IMR-90 (cell line): Measurements from ENCODE around the gene FMN1. TPM values are rescaled to one million over a fixed set of nuclear protein-coding genes. Genes with fewer than 3 reads are reported as not detected.

Source experiments
- ATAC-seq: fragments of 200-7000 bp; cut with Tn5 transposase; 2 replicates; pipeline ENCODE4 v1.9.1; 2020; ENCODE audit warnings: low read depth, mild to moderate bottlenecking, moderate library complexity
- BruUV-seq: library from RNA; stranded (reverse); fragments of 400-500 nt; replicated peaks from 2 replicates; lab custom pipeline; 2021; lab: Mats Ljungman, UMichigan
- CTCF ChIA-PET: fragments of 300-600 bp; formaldehyde crosslinking; extraction: SDS; loops from one replicate; lab custom pipeline; 2021; ENCODE audit warnings: antibody characterized with exemption; lab: Yijun Ruan, JAX
- POLR2A ChIA-PET: fragments of 300-600 bp; sonication (Branson Sonifier 250); formaldehyde crosslinking; loops from one replicate; lab custom pipeline; 2022; ENCODE audit warnings: antibody characterized with exemption; ENCODE audit not compliant: unreplicated experiment; lab: Charles Lee
- DNase-seq: peaks from one replicate; pipeline ENCODE4 v3.0.0; 2013
- H2AFZ ChIP-seq: replicated peaks from 2 replicates; pipeline ENCODE3; 2013; ENCODE audit warnings: low read length, mild to moderate bottlenecking; ENCODE audit not compliant: poor library complexity
- H2AK5ac ChIP-seq: 2 replicates; pipeline ENCODE4 v1.6.1; 2013; ENCODE audit warnings: low read depth, low read length, inconsistent platforms
- H2AK9ac ChIP-seq: replicated peaks from 2 replicates; pipeline ENCODE3; 2013; ENCODE audit warnings: mild to moderate bottlenecking, low read depth, low read length, moderate library complexity; ENCODE audit not compliant: poor library complexity
- H2BK120ac ChIP-seq: 2 replicates; pipeline ENCODE4 v1.6.1; 2013; ENCODE audit warnings: low read depth, low read length, inconsistent platforms
- H2BK15ac ChIP-seq: 3 replicates; pipeline ENCODE4 v1.6.1; 2013; ENCODE audit warnings: low read depth, low read length, inconsistent platforms
- H2BK20ac ChIP-seq: 2 replicates; pipeline ENCODE4 v1.6.1; 2013; ENCODE audit warnings: low read depth, mild to moderate bottlenecking, inconsistent platforms, low read length, moderate library complexity
- H2BK5ac ChIP-seq: 2 replicates; pipeline ENCODE4 v1.6.1; 2013; ENCODE audit warnings: mild to moderate bottlenecking, low read depth, low read length, inconsistent platforms; ENCODE audit not compliant: poor library complexity, severe bottlenecking
- H3K14ac ChIP-seq: replicated peaks from 2 replicates; pipeline ENCODE4 v1.6.1; 2013; ENCODE audit warnings: low read depth, low read length, inconsistent platforms
- H3K18ac ChIP-seq: 2 replicates; pipeline ENCODE4 v1.6.1; 2013; ENCODE audit warnings: low read depth, low read length, control low read depth
- H3K23ac ChIP-seq: 2 replicates; pipeline ENCODE4 v1.6.1; 2013; ENCODE audit warnings: low read depth, low read length, inconsistent platforms
- H3K27ac ChIP-seq: 2 replicates; pipeline ENCODE4 v1.5.1; 2013; ENCODE audit warnings: mild to moderate bottlenecking, control low read depth, low read length; ENCODE audit not compliant: insufficient read depth
- H3K27me3 ChIP-seq: 2 replicates; pipeline ENCODE4 v1.6.1; 2013; ENCODE audit warnings: low read length; ENCODE audit not compliant: control insufficient read depth, insufficient read depth
- H3K36me3 ChIP-seq: 2 replicates; pipeline ENCODE4 v1.6.1; 2013; ENCODE audit warnings: low read length, mixed read lengths; ENCODE audit not compliant: control insufficient read depth, insufficient read depth
- H3K4ac ChIP-seq: 2 replicates; pipeline ENCODE4 v1.6.1; 2013; ENCODE audit warnings: low read depth, low read length, inconsistent platforms
- H3K4me1 ChIP-seq: 2 replicates; pipeline ENCODE4 v1.6.1; 2013; ENCODE audit warnings: low read length, mixed read lengths; ENCODE audit not compliant: control insufficient read depth, insufficient read depth
- H3K4me2 ChIP-seq: 2 replicates; pipeline ENCODE4 v1.6.1; 2013; ENCODE audit warnings: low read depth, mild to moderate bottlenecking, control low read depth, low read length, moderate library complexity
- H3K4me3 ChIP-seq: 2 replicates; pipeline ENCODE4 v1.5.1; 2013; ENCODE audit warnings: low read depth, mild to moderate bottlenecking, control low read depth, low read length, moderate library complexity; ENCODE audit not compliant: insufficient read depth
- H3K56ac ChIP-seq: 2 replicates; pipeline ENCODE4 v1.6.1; 2013; ENCODE audit warnings: low read length, inconsistent platforms; ENCODE audit not compliant: insufficient read depth; ENCODE audit errors: extremely low read depth
- H3K79me1 ChIP-seq, 2 experiments: 2 replicates each; pipeline ENCODE4 v1.6.1; 2013; ENCODE audit warnings: low read length in 2 of 2, inconsistent platforms in 1 of 2, low read depth in 1 of 2
- H3K9ac ChIP-seq: 2 replicates; pipeline ENCODE4 v1.6.1; 2013; ENCODE audit warnings: low read depth, low read length, control low read depth
- H3K9me1 ChIP-seq: 2 replicates; pipeline ENCODE4 v1.6.1; 2013; ENCODE audit warnings: low read length, inconsistent platforms; ENCODE audit not compliant: insufficient read depth
- H3K9me3 ChIP-seq: 2 replicates; pipeline ENCODE4 v1.6.1; 2013; ENCODE audit warnings: low read length; ENCODE audit not compliant: control insufficient read depth, insufficient read depth
- H4K20me1 ChIP-seq: 2 replicates; pipeline ENCODE4 v1.6.1; 2013; ENCODE audit warnings: low read length, inconsistent platforms; ENCODE audit not compliant: insufficient read depth
- H4K5ac ChIP-seq: 2 replicates; pipeline ENCODE4 v1.6.1; 2013; ENCODE audit warnings: mild to moderate bottlenecking, low read depth, low read length, control low read depth
- H4K8ac ChIP-seq, 2 experiments: 2 replicates each; pipeline ENCODE4 v1.6.1; 2013; ENCODE audit warnings: low read depth in 2 of 2, low read length in 2 of 2, control low read depth in 1 of 2, inconsistent platforms in 1 of 2
- H4K91ac ChIP-seq: 2 replicates; pipeline ENCODE4 v1.6.1; 2013; ENCODE audit warnings: low read depth, low read length, inconsistent platforms; ENCODE audit not compliant: insufficient read depth
- BHLHE40 ChIP-seq: fragments of 150-350 bp; IDR thresholded peaks from 2 replicates; pipeline ENCODE4 v1.6.1; 2016; ENCODE audit warnings: mild to moderate bottlenecking, low read depth, low read length
- CEBPB ChIP-seq: IDR thresholded peaks from 2 replicates; pipeline ENCODE4 v1.6.1; 2012; ENCODE audit warnings: low read depth, low read length, improper control_type of control experiment
- CTCF ChIP-seq: conservative IDR thresholded peaks from 2 replicates; pipeline ENCODE4 v1.5.1; 2012; ENCODE audit warnings: mild to moderate bottlenecking, low read depth, low read length, improper control_type of control experiment
- ELK1 ChIP-seq: fragments of 150-350 bp; IDR thresholded peaks from 2 replicates; pipeline ENCODE4 v1.6.1; 2016; ENCODE audit warnings: low read depth, mild to moderate bottlenecking, low read length, moderate library complexity, borderline replicate concordance
- FOS ChIP-seq: fragments of 150-350 bp; IDR thresholded peaks from 2 replicates; pipeline ENCODE4 v1.6.1; 2016; ENCODE audit warnings: low read depth, low read length
- MAFK ChIP-seq: IDR thresholded peaks from 2 replicates; pipeline ENCODE4 v1.6.1; 2012; ENCODE audit warnings: low read depth, low read length, improper control_type of control experiment
- MXI1 ChIP-seq: IDR thresholded peaks from 2 replicates; pipeline ENCODE4 v1.6.1; 2012; ENCODE audit warnings: low read depth, mild to moderate bottlenecking, low read length, moderate library complexity, borderline replicate concordance
- NFE2L2 ChIP-seq: fragments of 150-350 bp; IDR thresholded peaks from 2 replicates; pipeline ENCODE4 v1.6.1; 2016; ENCODE audit warnings: low read depth, mild to moderate bottlenecking, low read length
- RAD21 ChIP-seq: IDR thresholded peaks from 2 replicates; pipeline ENCODE4 v1.6.1; 2012; ENCODE audit warnings: low read length, improper control_type of control experiment
- RCOR1 ChIP-seq: IDR thresholded peaks from 2 replicates; pipeline ENCODE4 v1.6.1; 2012; ENCODE audit warnings: mild to moderate bottlenecking, low read length, improper control_type of control experiment; ENCODE audit not compliant: insufficient replicate concordance
- RFX5 ChIP-seq: IDR thresholded peaks from 2 replicates; pipeline ENCODE4 v1.8.0; 2012; ENCODE audit warnings: low read depth, mild to moderate bottlenecking, low read length, moderate library complexity
- SMC3 ChIP-seq: fragments of 150-350 bp; IDR thresholded peaks from 2 replicates; pipeline ENCODE4 v1.6.1; 2016; ENCODE audit warnings: low read depth, mild to moderate bottlenecking, antibody characterized with exemption, low read length, moderate library complexity
- USF2 ChIP-seq: fragments of 150-350 bp; IDR thresholded peaks from 2 replicates; pipeline ENCODE4 v1.6.1; 2017; ENCODE audit warnings: mild to moderate bottlenecking, antibody characterized with exemption, low read length, low read depth
- WGBS, 2 experiments: methylation state at CpG; one replicate each; pipeline versions ENCODE4 v1.1.5 to v1.1.7; 2013; ENCODE audit warnings: missing lambda C conversion rate in 2 of 2; ENCODE audit not compliant: insufficient read length in 1 of 2; ENCODE audit errors: extremely low coverage in 2 of 2; 5-methylcytosine and 5-hydroxymethylcytosine counted together
- dilution Hi-C: fragments of 300-500 bp; cut with HindIII; formaldehyde crosslinking; loops from one replicate; pipeline ENCODE4 v1.14.3; 2018; ENCODE audit warnings: low sequenced_read_pairs; ENCODE audit not compliant: unreplicated experiment
- in situ Hi-C: fragments of 300-500 bp; cut with MboI; formaldehyde crosslinking; loops from 3 replicates; pipeline ENCODE4 v1.14.3; 2019; ENCODE audit warnings: low sequenced_read_pairs, inconsistent platforms, mixed read lengths
- intact Hi-C: fragments of 100-400 bp; cut with micrococcal nuclease; formaldehyde crosslinking; loops from 2 replicates; pipeline ENCODE4 v1.10.0; 2022
- polyA plus RNA-seq, 3 experiments: library from polyadenylated mRNA; depleted of rRNA; stranded (reverse); fragments of >200 nt; gene quantifications; 2 replicates each; pipeline ENCODE4 v1.2.3, GENCODE V29; 2012; ENCODE audit warnings: low replicate concordance in 1 of 3
- total RNA-seq: library from RNA; depleted of rRNA; stranded (reverse); fragments of >200 nt; gene quantifications from 2 replicates; pipeline ENCODE4 v1.2.3, GENCODE V29; 2012

The FMN1 gene
- total and polyA plus RNA-seq, 2 of the 4 experiments (the other 2 are of a cell fraction) = 7.3 to 17.6 TPM

- Histone ChIP-seq H4K5ac (peak overlapping the region; percentile 80; the same call in 1 of the 2 replicates), H3K4me2 (no peak overlapping the region), H3K4ac (peak overlapping the region; percentile 87), H3K4me3 (no peak overlapping the region), H4K8ac (peak overlapping the region; percentile 19 to 91; a peak in 3 of 4 replicates), H2BK20ac (peak overlapping the region; percentile 95), H2BK5ac (peak overlapping the region; percentile 96), H4K91ac (peak overlapping the region; percentile 91), H2BK15ac (peak overlapping the region; percentile 86; the same call in 1 of the 3 replicates), H2AK5ac (peak overlapping the region; percentile 94), H3K36me3 (peaks cover 2% of the 10 kb centered on the region; the same call in 1 of the 2 replicates), H3K9me3 (no peaks in the 10 kb centered on the region), H2BK120ac (peak overlapping the region; percentile 88), H3K9ac (no peak overlapping the region), H3K27ac (no peak overlapping the region), H3K79me1 (peaks cover 14 to 50% of the 10 kb centered on the region in 2 experiments), H3K23ac (peak overlapping the region; percentile 81; the same call in 1 of the 2 replicates), H2AFZ (no peak overlapping the region), H3K4me1 (peaks cover 20% of the 10 kb centered on the region), H3K9me1 (peaks cover 6% of the 10 kb centered on the region; the same call in 1 of the 2 replicates), H2AK9ac (no peak overlapping the region), H4K20me1 (peaks cover 7% of the 10 kb centered on the region; the same call in 1 of the 2 replicates), H3K56ac (no peak overlapping the region), H3K18ac (peak overlapping the region; percentile 93; the same call in 1 of the 2 replicates), H3K14ac (peak overlapping the region; percentile 79; the same call in 1 of the 2 replicates), H3K27me3 (no peaks in the 10 kb centered on the region)
- TF ChIP-seq RCOR1 = no peak
- TF ChIP-seq SMC3 = no peak
- TF ChIP-seq CTCF = no peak
- no peak for TF ChIP-seq MXI1
- no peak for TF ChIP-seq RAD21
- TF ChIP-seq CEBPB = no peak
- no peak for TF ChIP-seq ELK1
- no peak for TF ChIP-seq FOS
- no peak for TF ChIP-seq MAFK
- TF ChIP-seq RFX5 = no peak
- TF ChIP-seq NFE2L2 = no peak
- TF ChIP-seq BHLHE40 = no peak
- TF ChIP-seq USF2 = no peak
- dilution Hi-C loops = no loop called here
- BruUV-seq = no TSS peak
- ATAC-seq = no peak
- WGBS, 2 experiments = no CpG with 5 or more reads among the region's 7 CpGs
- in situ Hi-C loops = no loop called here
- ChIA-PET CTCF (interaction anchor here (1.3 kb wide), 1 partner anchor 10 kb away, joined by 3 read pairs; no protein-coding TSS in a partner anchor), POLR2A (no interaction called here)
- DNase-seq = no peak
- intact Hi-C loops = no loop called here
Observed at GRCh38 chr15:32983679-32984078, 210.8 kb downstream of the FMN1 start.
